SU-DHL-6 (cell line): ENCODE results near the gene PRKCE.

Source experiments
- H2AFZ ChIP-seq: fragments of 200-600 bp; sonication (generic); 2 replicates; pipeline ENCODE4 v1.6.1; 2014; ENCODE audit warnings: low read depth, mild to moderate bottlenecking, moderate library complexity, mixed read lengths, antibody characterized with exemption, low read length; ENCODE audit not compliant: severe bottlenecking
- H3F3A ChIP-seq: fragments of 200-600 bp; shearing (Covaris generic); 2 replicates; pipeline ENCODE4 v1.6.0; 2016; ENCODE audit warnings: antibody characterized with exemption, mild to moderate bottlenecking; ENCODE audit not compliant: insufficient read depth
- H3K27ac ChIP-seq: fragments of 200-600 bp; sonication (generic); 2 replicates; pipeline ENCODE4 v1.5.1; 2016; ENCODE audit warnings: low read depth, mild to moderate bottlenecking, low read length, moderate library complexity, mixed read lengths
- H3K27me3 ChIP-seq: fragments of 200-600 bp; sonication (generic), shearing (Covaris generic); 2 replicates; pipeline ENCODE4 v1.6.0; 2014; ENCODE audit warnings: mild to moderate bottlenecking, low read length
- H3K36me3 ChIP-seq: fragments of 200-600 bp; sonication (generic); 2 replicates; pipeline ENCODE4 v1.6.1; 2014; ENCODE audit warnings: mild to moderate bottlenecking, low read length, mixed read lengths
- H3K4me2 ChIP-seq: fragments of 300-600, 200-600 bp; shearing (Covaris generic), sonication (generic); 2 replicates; pipeline ENCODE4 v1.6.0; 2014; ENCODE audit warnings: low read length, low read depth, mild to moderate bottlenecking; ENCODE audit not compliant: poor library complexity, severe bottlenecking
- H3K4me3 ChIP-seq: fragments of 200-600 bp; sonication (generic); 2 replicates; pipeline ENCODE4 v1.5.1; 2014; ENCODE audit warnings: antibody characterized with exemption, low read length, mild to moderate bottlenecking, mixed read lengths; ENCODE audit not compliant: insufficient read depth, poor library complexity, severe bottlenecking
- H3K79me2 ChIP-seq: fragments of 200-600 bp; sonication (generic); 2 replicates; pipeline ENCODE4 v1.6.1; 2014; ENCODE audit warnings: mild to moderate bottlenecking, low read length, moderate library complexity; ENCODE audit not compliant: insufficient read depth
- H3K9ac ChIP-seq: fragments of 200-600 bp; sonication (generic); 2 replicates; pipeline ENCODE4 v1.7.0; 2014; ENCODE audit warnings: mild to moderate bottlenecking, low read length
- H3K9me2 ChIP-seq: fragments of 200-600 bp; sonication (generic); replicated peaks from 2 replicates; pipeline ENCODE4 v1.6.1; 2014; ENCODE audit warnings: low read length; ENCODE audit not compliant: insufficient read depth
- H3K9me3 ChIP-seq: fragments of 200-600 bp; sonication (generic); 2 replicates; pipeline ENCODE4 v1.6.1; 2014; ENCODE audit warnings: low read length, mixed read lengths; ENCODE audit not compliant: insufficient read depth
- H4K20me1 ChIP-seq: fragments of 200-600 bp; sonication (generic); 2 replicates; pipeline ENCODE4 v1.6.1; 2014; ENCODE audit warnings: low read depth, mild to moderate bottlenecking, antibody characterized with exemption, low read length, moderate library complexity, mixed read lengths
- EZH2phosphoT487 ChIP-seq: fragments of 200-600 bp; sonication (generic), shearing (Covaris generic); conservative IDR thresholded peaks from 2 replicates; pipeline ENCODE4 v1.6.1; 2018; ENCODE audit warnings: mild to moderate bottlenecking, antibody characterized with exemption, low read length, moderate library complexity, mixed read lengths
- TF ChIP-seq, protein P1 (sequence below): fragments of 200-600 bp; sonication (generic); IDR thresholded peaks from one replicate; pipeline ENCODE4 v1.5.1; 2017; ENCODE audit warnings: antibody characterized with exemption, mild to moderate bottlenecking, low read length, moderate library complexity; ENCODE audit not compliant: insufficient read depth, poor library complexity, severe bottlenecking

The PRKCE gene

DNA sequence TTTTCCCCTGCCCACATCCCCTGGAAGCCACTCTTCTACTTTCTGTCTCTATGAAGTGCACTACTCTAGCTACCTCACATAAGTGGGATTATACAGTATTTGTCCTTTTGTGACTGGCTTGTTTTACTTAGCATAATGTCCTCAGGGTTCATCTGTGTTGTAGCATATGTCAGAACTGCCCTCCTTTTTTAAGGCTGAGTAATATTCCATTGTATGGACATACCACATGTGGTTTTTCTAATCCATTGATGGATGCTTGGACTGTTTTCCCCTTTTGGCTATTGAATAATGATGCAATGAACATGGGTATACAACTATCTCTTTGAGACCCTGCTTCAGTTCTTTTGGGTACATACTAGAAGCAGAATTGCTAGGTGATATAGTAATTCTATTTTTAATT is 95.9 kb downstream of the PRKCE start:
- TF ChIP-seq, protein P1, sequence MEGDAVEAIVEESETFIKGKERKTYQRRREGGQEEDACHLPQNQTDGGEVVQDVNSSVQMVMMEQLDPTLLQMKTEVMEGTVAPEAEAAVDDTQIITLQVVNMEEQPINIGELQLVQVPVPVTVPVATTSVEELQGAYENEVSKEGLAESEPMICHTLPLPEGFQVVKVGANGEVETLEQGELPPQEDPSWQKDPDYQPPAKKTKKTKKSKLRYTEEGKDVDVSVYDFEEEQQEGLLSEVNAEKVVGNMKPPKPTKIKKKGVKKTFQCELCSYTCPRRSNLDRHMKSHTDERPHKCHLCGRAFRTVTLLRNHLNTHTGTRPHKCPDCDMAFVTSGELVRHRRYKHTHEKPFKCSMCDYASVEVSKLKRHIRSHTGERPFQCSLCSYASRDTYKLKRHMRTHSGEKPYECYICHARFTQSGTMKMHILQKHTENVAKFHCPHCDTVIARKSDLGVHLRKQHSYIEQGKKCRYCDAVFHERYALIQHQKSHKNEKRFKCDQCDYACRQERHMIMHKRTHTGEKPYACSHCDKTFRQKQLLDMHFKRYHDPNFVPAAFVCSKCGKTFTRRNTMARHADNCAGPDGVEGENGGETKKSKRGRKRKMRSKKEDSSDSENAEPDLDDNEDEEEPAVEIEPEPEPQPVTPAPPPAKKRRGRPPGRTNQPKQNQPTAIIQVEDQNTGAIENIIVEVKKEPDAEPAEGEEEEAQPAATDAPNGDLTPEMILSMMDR, result no peak
- TF ChIP-seq EZH2phosphoT487, result no peak
- Histone ChIP-seq H3K4me3 (no peak overlapping the region), H3K9me3 (0 out of 2 replicates have a peak, but pooled peaks cover 4% of the 10 kb centered on the region), H2AFZ (no peak overlapping the region), H3K27me3 (no peaks in the 10 kb centered on the region), H3F3A (no peaks in the 10 kb centered on the region), H3K79me2 (no peaks in the 10 kb centered on the region), H3K36me3 (no peaks in the 10 kb centered on the region), H4K20me1 (no peaks in the 10 kb centered on the region), H3K9ac (no peak overlapping the region), H3K9me2 (no peaks in the 10 kb centered on the region), H3K4me2 (no peak overlapping the region), H3K27ac (no peak overlapping the region)

DNA sequence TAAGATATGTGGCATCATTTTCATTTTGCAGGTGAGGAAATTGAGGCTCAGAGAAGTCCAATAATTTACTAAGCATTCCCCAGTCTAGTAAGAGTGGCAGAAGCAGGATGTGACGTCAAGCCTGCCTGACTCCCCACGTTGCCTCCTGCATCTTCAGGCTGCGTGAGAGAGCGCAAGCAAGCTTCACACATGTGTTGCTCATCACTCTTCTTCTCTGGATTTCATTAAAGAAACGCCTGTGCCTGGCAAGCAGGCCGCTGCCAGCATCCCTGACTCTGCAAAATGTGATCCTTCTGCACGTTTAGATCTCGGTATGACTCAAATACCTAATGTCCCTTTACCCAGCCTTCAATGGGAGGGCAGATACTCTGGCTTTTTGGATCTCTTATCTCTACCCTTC is 96.8 kb downstream of the PRKCE start:
- H3K9ac ChIP-seq, result no peak overlapping the region
- H4K20me1 ChIP-seq, result no peaks in the 10 kb centered on the region
- no peaks in the 10 kb centered on the region for H3K36me3 ChIP-seq
- no peaks in the 10 kb centered on the region for H3K79me2 ChIP-seq
- TF ChIP-seq, protein P1, result no peak
- TF ChIP-seq EZH2phosphoT487, result no peak
- no peak overlapping the region for H2AFZ ChIP-seq
- 0 out of 2 replicates have a peak, but pooled peaks cover 4% of the 10 kb centered on the region for H3K9me3 ChIP-seq
- no peaks in the 10 kb centered on the region for H3K27me3 ChIP-seq
- H3K4me3 ChIP-seq, result no peak overlapping the region
- H3K27ac ChIP-seq, result no peak overlapping the region
- H3F3A ChIP-seq, result no peaks in the 10 kb centered on the region
- H3K9me2 ChIP-seq, result no peaks in the 10 kb centered on the region
- no peak overlapping the region for H3K4me2 ChIP-seq

DNA sequence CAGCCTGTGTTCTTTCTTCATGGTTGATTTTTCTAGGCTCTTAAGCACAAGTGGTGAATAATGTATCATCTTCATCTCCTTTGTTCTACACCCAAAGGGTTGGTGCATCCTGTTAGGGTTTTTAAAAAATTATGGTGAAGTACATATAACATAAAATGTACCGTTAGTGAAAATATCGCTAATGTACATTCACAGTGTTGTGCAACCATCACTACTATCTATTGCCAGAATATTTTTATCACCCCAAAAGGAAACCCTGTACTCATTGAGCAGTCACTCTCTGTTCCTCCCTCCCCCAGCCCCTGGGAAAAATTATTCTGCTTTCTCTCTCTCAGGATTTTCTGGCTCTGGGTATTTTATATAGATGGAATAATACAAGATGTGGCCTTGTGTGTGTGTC is 98.5 kb downstream of the PRKCE start:
- Histone ChIP-seq H3K27ac (no peak overlapping the region), H3K27me3 (no peaks in the 10 kb centered on the region), H3K4me3 (no peak overlapping the region), H3K79me2 (no peaks in the 10 kb centered on the region), H3F3A (no peaks in the 10 kb centered on the region), H3K36me3 (no peaks in the 10 kb centered on the region), H3K9me3 (0 out of 2 replicates have a peak, but pooled peaks cover 4% of the 10 kb centered on the region), H3K9ac (no peak overlapping the region), H3K9me2 (no peaks in the 10 kb centered on the region), H4K20me1 (no peaks in the 10 kb centered on the region), H3K4me2 (no peak overlapping the region), H2AFZ (no peak overlapping the region)
- TF ChIP-seq, protein P1, result no peak
- no peak for TF ChIP-seq EZH2phosphoT487
